ENCODE data around the gene FGF14.

The FGF14 gene

DNA sequence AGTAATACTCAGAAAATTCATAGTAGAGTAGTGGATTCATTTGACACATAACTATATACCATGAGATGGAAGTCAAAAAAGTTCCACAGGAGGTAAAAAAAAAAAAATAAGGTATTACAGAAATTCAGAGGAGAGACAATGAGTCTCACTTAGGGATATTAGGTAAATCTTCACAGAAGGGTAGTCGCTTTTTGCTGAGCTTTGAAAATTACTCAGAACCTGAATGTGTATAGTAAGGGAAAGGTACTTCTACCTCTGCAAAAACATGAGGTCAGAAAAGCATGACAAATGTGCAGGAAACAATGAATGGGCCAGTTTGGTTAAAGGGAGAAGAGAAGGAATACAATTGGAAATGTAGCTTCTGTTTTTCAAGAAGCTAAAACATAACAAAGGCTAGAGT is 698.8 kb downstream of the FGF14 start:
- no peaks in the 10 kb centered on the region for H3K36me3 ChIP-seq (ENCODE audit: control insufficient read depth in 1 of 2, insufficient read depth in 2 of 2, low read length in 2 of 2)
- no peak overlapping the region for H3K27ac ChIP-seq (ENCODE audit: low read depth, low read length)
- no peak overlapping the region for H3K4me3 ChIP-seq (ENCODE audit: low read depth in 1 of 2, low read length in 2 of 2)
- no peak overlapping the region for H3K9ac ChIP-seq (ENCODE audit: low read depth in 1 of 2, low read length in 2 of 2)
- no peaks in the 10 kb centered on the region for H3K9me3 ChIP-seq (ENCODE audit: control insufficient read depth in 1 of 2, low read length in 2 of 2)
- no peaks in the 10 kb centered on the region for H3K27me3 ChIP-seq (ENCODE audit: control insufficient read depth in 1 of 2, insufficient read depth in 2 of 2, low read length in 2 of 2)
- H3K4me1 ChIP-seq (ENCODE audit: control insufficient read depth in 1 of 2, insufficient read depth in 2 of 2, low read length in 2 of 2): no peaks in the 10 kb centered on the region

DNA sequence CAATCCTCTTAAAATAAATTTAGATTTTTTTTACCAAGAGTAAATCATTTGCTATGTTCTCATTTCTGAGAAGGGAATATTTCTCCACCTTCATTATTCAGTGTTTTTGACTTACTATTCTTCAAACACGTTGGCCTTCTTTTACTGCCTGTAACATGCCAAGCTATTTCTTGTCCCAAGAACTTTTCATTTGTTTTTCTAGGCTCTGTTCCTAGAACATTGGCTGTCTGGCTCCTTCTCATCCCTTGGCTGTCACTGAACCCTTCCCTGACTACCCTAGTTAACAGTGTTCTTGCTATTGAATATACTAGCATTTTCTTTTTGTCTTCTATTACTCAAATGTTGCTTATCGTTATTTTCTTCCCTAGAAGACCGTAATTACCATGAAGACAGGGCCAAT is 701.2 kb downstream of the FGF14 start:
- H3K4me3 ChIP-seq (ENCODE audit: low read depth in 1 of 2, low read length in 2 of 2): no peak overlapping the region
- no peaks in the 10 kb centered on the region for H3K4me1 ChIP-seq (ENCODE audit: control insufficient read depth in 1 of 2, insufficient read depth in 2 of 2, low read length in 2 of 2)
- H3K27ac ChIP-seq (ENCODE audit: low read depth, low read length): no peak overlapping the region
- no peak overlapping the region for H3K9ac ChIP-seq (ENCODE audit: low read depth in 1 of 2, low read length in 2 of 2)
- H3K36me3 ChIP-seq (ENCODE audit: control insufficient read depth in 1 of 2, insufficient read depth in 2 of 2, low read length in 2 of 2): no peaks in the 10 kb centered on the region
- H3K27me3 ChIP-seq (ENCODE audit: control insufficient read depth in 1 of 2, insufficient read depth in 2 of 2, low read length in 2 of 2): no peaks in the 10 kb centered on the region
- no peaks in the 10 kb centered on the region for H3K9me3 ChIP-seq (ENCODE audit: control insufficient read depth in 1 of 2, low read length in 2 of 2)

- no peaks in the 10 kb centered on the region for H3K9me3 ChIP-seq (ENCODE audit: control insufficient read depth in 1 of 2, low read length in 2 of 2)
- no peak overlapping the region for H3K4me3 ChIP-seq (ENCODE audit: low read depth in 1 of 2, low read length in 2 of 2)
- H3K36me3 ChIP-seq (ENCODE audit: control insufficient read depth in 1 of 2, insufficient read depth in 2 of 2, low read length in 2 of 2): no peaks in the 10 kb centered on the region
- H3K27me3 ChIP-seq (ENCODE audit: control insufficient read depth in 1 of 2, insufficient read depth in 2 of 2, low read length in 2 of 2): no peaks in the 10 kb centered on the region
- H3K27ac ChIP-seq (ENCODE audit: low read depth, low read length): no peak overlapping the region
- no peaks in the 10 kb centered on the region for H3K4me1 ChIP-seq (ENCODE audit: control insufficient read depth in 1 of 2, insufficient read depth in 2 of 2, low read length in 2 of 2)
- no peak overlapping the region for H3K9ac ChIP-seq (ENCODE audit: low read depth in 1 of 2, low read length in 2 of 2)
Measured at GRCh38 chr13:101698400-101698799, 703.4 kb downstream of the FGF14 start.

DNA sequence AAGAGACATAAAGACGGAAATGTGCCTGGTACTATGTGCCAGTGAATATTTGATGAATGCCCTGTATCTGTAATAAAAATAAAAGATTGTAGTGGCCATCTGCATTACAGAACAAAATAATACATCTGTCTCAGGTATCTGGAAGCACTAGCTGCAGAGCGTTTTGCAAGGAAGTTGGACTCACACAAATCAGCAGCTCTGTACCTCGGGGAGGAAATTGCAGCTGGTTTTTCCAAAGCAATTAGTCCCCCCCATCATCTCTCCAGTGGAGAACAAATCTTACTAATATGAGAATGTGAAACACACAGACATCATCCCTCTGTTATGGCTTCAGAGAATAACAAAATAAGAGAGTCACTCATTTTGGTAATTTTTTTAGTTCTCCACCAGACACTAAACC is 704.1 kb downstream of the FGF14 start:
- no peaks in the 10 kb centered on the region for H3K4me1 ChIP-seq (ENCODE audit: control insufficient read depth in 1 of 2, insufficient read depth in 2 of 2, low read length in 2 of 2)
- H3K36me3 ChIP-seq (ENCODE audit: control insufficient read depth in 1 of 2, insufficient read depth in 2 of 2, low read length in 2 of 2): no peaks in the 10 kb centered on the region
- H3K9me3 ChIP-seq (ENCODE audit: control insufficient read depth in 1 of 2, low read length in 2 of 2): no peaks in the 10 kb centered on the region
- no peaks in the 10 kb centered on the region for H3K27me3 ChIP-seq (ENCODE audit: control insufficient read depth in 1 of 2, insufficient read depth in 2 of 2, low read length in 2 of 2)
- H3K9ac ChIP-seq (ENCODE audit: low read depth in 1 of 2, low read length in 2 of 2): no peak overlapping the region
- no peak overlapping the region for H3K4me3 ChIP-seq (ENCODE audit: low read depth in 1 of 2, low read length in 2 of 2)
- no peak overlapping the region for H3K27ac ChIP-seq (ENCODE audit: low read depth, low read length)

GRCh38 chr13:101695870-101696516 is 705.9 kb downstream of the FGF14 start:
- no peak overlapping the region for H3K4me3 ChIP-seq (ENCODE audit: low read depth in 1 of 2, low read length in 2 of 2)
- no peaks in the 10 kb centered on the region for H3K36me3 ChIP-seq (ENCODE audit: control insufficient read depth in 1 of 2, insufficient read depth in 2 of 2, low read length in 2 of 2)
- no peak overlapping the region for H3K27ac ChIP-seq (ENCODE audit: low read depth, low read length)
- H3K9ac ChIP-seq (ENCODE audit: low read depth in 1 of 2, low read length in 2 of 2): no peak overlapping the region
- H3K9me3 ChIP-seq (ENCODE audit: control insufficient read depth in 1 of 2, low read length in 2 of 2): no peaks in the 10 kb centered on the region
- no peaks in the 10 kb centered on the region for H3K4me1 ChIP-seq (ENCODE audit: control insufficient read depth in 1 of 2, insufficient read depth in 2 of 2, low read length in 2 of 2)
- H3K27me3 ChIP-seq (ENCODE audit: control insufficient read depth in 1 of 2, insufficient read depth in 2 of 2, low read length in 2 of 2): no peaks in the 10 kb centered on the region

GRCh38 chr13:101691341-101691860 is 710.4 kb downstream of the FGF14 start:
- no peaks in the 10 kb centered on the region for H3K27me3 ChIP-seq (ENCODE audit: control insufficient read depth in 1 of 2, insufficient read depth in 2 of 2, low read length in 2 of 2)
- no peaks in the 10 kb centered on the region for H3K36me3 ChIP-seq (ENCODE audit: control insufficient read depth in 1 of 2, insufficient read depth in 2 of 2, low read length in 2 of 2)
- H3K9ac ChIP-seq (ENCODE audit: low read depth in 1 of 2, low read length in 2 of 2): no peak overlapping the region
- no peaks in the 10 kb centered on the region for H3K9me3 ChIP-seq (ENCODE audit: control insufficient read depth in 1 of 2, low read length in 2 of 2)
- no peaks in the 10 kb centered on the region for H3K4me1 ChIP-seq (ENCODE audit: control insufficient read depth in 1 of 2, insufficient read depth in 2 of 2, low read length in 2 of 2)
- no peak overlapping the region for H3K27ac ChIP-seq (ENCODE audit: low read depth, low read length)
- H3K4me3 ChIP-seq (ENCODE audit: low read depth in 1 of 2, low read length in 2 of 2): no peak overlapping the region

DNA sequence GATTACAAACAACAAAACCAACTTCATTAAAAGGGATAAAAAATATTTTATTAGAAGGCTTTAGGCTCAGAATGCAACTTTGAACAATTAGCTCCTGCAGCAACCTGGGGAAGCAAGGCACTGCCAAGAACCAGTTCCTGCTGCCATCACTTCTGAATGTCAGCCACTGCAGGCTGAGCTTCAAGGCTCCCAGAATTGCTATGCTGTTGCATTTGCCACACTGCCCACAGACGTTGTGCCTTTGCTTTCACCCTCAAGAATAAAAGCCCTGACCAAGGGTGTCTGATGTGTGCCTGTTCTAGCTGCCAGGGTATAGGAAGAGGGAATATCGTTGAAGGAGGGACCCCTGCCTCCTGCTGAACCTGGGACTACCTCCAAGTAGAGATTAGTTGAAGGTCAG is 711.0 kb downstream of the FGF14 start:
- Histone ChIP-seq H3K9ac (ENCODE audit: low read depth in 1 of 2, low read length in 2 of 2) (no peak overlapping the region), H3K4me3 (ENCODE audit: low read depth in 1 of 2, low read length in 2 of 2) (no peak overlapping the region), H3K36me3 (ENCODE audit: control insufficient read depth in 1 of 2, insufficient read depth in 2 of 2, low read length in 2 of 2) (no peaks in the 10 kb centered on the region), H3K9me3 (ENCODE audit: control insufficient read depth in 1 of 2, low read length in 2 of 2) (no peaks in the 10 kb centered on the region), H3K4me1 (ENCODE audit: control insufficient read depth in 1 of 2, insufficient read depth in 2 of 2, low read length in 2 of 2) (no peaks in the 10 kb centered on the region), H3K27me3 (ENCODE audit: control insufficient read depth in 1 of 2, insufficient read depth in 2 of 2, low read length in 2 of 2) (no peaks in the 10 kb centered on the region), H3K27ac (ENCODE audit: low read depth, low read length) (no peak overlapping the region)

DNA sequence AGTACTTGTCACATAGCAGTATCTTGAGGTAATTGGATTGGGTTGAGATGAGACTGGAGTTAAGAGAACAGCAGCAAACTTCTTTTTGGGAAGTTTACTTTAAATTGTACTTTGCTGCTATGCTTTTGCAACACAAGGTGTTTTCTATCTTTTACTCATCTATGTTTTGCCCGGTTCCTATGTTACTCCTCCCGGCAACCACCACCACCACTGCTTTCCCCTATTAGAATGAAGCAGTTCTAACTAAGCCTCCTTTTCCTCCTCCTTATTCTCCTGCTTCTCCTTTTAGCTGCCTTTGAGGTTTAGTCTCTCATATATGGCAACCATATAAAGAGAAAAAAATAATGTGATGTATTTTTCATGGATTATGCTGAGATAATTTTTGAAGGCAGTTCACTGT is 715.8 kb downstream of the FGF14 start:
- Histone ChIP-seq H3K27me3 (ENCODE audit: control insufficient read depth in 1 of 2, insufficient read depth in 2 of 2, low read length in 2 of 2) (no peaks in the 10 kb centered on the region), H3K36me3 (ENCODE audit: control insufficient read depth in 1 of 2, insufficient read depth in 2 of 2, low read length in 2 of 2) (no peaks in the 10 kb centered on the region), H3K4me3 (ENCODE audit: low read depth in 1 of 2, low read length in 2 of 2) (no peak overlapping the region), H3K27ac (ENCODE audit: low read depth, low read length) (no peak overlapping the region), H3K4me1 (ENCODE audit: control insufficient read depth in 1 of 2, insufficient read depth in 2 of 2, low read length in 2 of 2) (no peaks in the 10 kb centered on the region), H3K9ac (ENCODE audit: low read depth in 1 of 2, low read length in 2 of 2) (no peak overlapping the region), H3K9me3 (ENCODE audit: control insufficient read depth in 1 of 2, low read length in 2 of 2) (no peaks in the 10 kb centered on the region)

DNA sequence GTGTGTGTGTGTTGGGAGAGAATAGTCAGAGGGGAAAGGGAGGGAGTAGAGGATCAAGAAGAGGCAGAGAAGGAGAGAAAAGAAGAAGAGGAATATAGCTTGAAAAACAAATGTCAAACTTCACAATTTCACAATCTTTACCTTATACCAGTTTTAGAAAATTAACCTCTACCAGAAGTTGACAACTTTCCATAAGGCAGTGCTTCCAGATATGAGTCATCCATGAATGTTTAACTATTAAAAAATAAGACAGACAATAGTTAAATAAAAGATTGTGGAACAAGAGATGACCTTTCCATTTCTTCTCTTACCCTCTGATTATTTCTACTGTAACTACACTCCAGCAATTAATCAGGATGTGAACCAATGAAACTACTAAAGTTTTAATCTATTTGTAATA is 720.0 kb downstream of the FGF14 start:
- Histone ChIP-seq H3K36me3 (ENCODE audit: control insufficient read depth in 1 of 2, insufficient read depth in 2 of 2, low read length in 2 of 2) (no peaks in the 10 kb centered on the region), H3K4me3 (ENCODE audit: low read depth in 1 of 2, low read length in 2 of 2) (no peak overlapping the region), H3K27me3 (ENCODE audit: control insufficient read depth in 1 of 2, insufficient read depth in 2 of 2, low read length in 2 of 2) (no peaks in the 10 kb centered on the region), H3K27ac (ENCODE audit: low read depth, low read length) (no peak overlapping the region), H3K4me1 (ENCODE audit: control insufficient read depth in 1 of 2, insufficient read depth in 2 of 2, low read length in 2 of 2) (no peaks in the 10 kb centered on the region), H3K9ac (ENCODE audit: low read depth in 1 of 2, low read length in 2 of 2) (no peak overlapping the region), H3K9me3 (ENCODE audit: control insufficient read depth in 1 of 2, low read length in 2 of 2) (no peaks in the 10 kb centered on the region)

- no peak overlapping the region for H3K27ac ChIP-seq (ENCODE audit: low read depth, low read length)
Measured at GRCh38 chr13:101673360-101674105, 728.3 kb downstream of the FGF14 start.

More at GRCh38 chr13:101673360-101674105, 728.3 kb downstream of the FGF14 start:
- Histone ChIP-seq H3K4me1 (ENCODE audit: control insufficient read depth in 1 of 2, insufficient read depth in 2 of 2, low read length in 2 of 2) (no peaks in the 10 kb centered on the region), H3K36me3 (ENCODE audit: control insufficient read depth in 1 of 2, insufficient read depth in 2 of 2, low read length in 2 of 2) (no peaks in the 10 kb centered on the region), H3K9me3 (ENCODE audit: control insufficient read depth in 1 of 2, low read length in 2 of 2) (no peaks in the 10 kb centered on the region), H3K4me3 (ENCODE audit: low read depth in 1 of 2, low read length in 2 of 2) (no peak overlapping the region), H3K27me3 (ENCODE audit: control insufficient read depth in 1 of 2, insufficient read depth in 2 of 2, low read length in 2 of 2) (no peaks in the 10 kb centered on the region), H3K9ac (ENCODE audit: low read depth in 1 of 2, low read length in 2 of 2) (no peak overlapping the region)
